ENCODE data around the gene ANKRD18B.
"Not testable (repeated sequence)": the region's sequence is repeated elsewhere in the genome, so short reads cannot be mapped to it uniquely, and the experiment has no call there.

Gene ANKRD18B

GRCh38 chr9:33523397-33524305, at the start of gene ANKRD18B:
Gene ANKRD18B (plus strand): TSS chr9:33524251. CDS start chr9:33524490, 239 bp downstream.
- peak within 1 kb of the TSS; percentile 21 for H3K4me3 ChIP-seq (ENCODE audit: low read length)

GRCh38 chr9:33475357-33475756, 48.7 kb upstream of the ANKRD18B start:
- no peak for TF ChIP-seq ZNF274 (IDR thresholded peaks at IDR 0.05; ENCODE audit: low read depth, low read length)
- no peak overlapping the region for H3K4me3 ChIP-seq (ENCODE audit: low read length)

GRCh38 chr9:33476503-33476902, 47.5 kb upstream of the ANKRD18B start:
- no peak overlapping the region for H3K4me3 ChIP-seq (ENCODE audit: low read length)
- TF ChIP-seq ZNF274 (IDR thresholded peaks at IDR 0.05; ENCODE audit: low read depth, low read length), result no peak

- TF ChIP-seq ZNF274 (IDR thresholded peaks at IDR 0.05; ENCODE audit: low read depth, low read length), result no peak
- no peak overlapping the region for H3K4me3 ChIP-seq (ENCODE audit: low read length)
Measured at GRCh38 chr9:33480106-33480505, 43.9 kb upstream of the ANKRD18B start.

- no peak overlapping the region for H3K4me3 ChIP-seq (ENCODE audit: low read length)
- no peak for TF ChIP-seq ZNF274 (IDR thresholded peaks at IDR 0.05; ENCODE audit: low read depth, low read length)
Measured at GRCh38 chr9:33480976-33481375, 43.1 kb upstream of the ANKRD18B start.

- not testable (repeated sequence) for H3K4me3 ChIP-seq (ENCODE audit: low read length)
Measured at GRCh38 chr9:33485312-33485711, 38.7 kb upstream of the ANKRD18B start.

GRCh38 chr9:33489066-33489465, 35.0 kb upstream of the ANKRD18B start:
- no peak overlapping the region for H3K4me3 ChIP-seq (ENCODE audit: low read length)
- TF ChIP-seq ZNF274 (IDR thresholded peaks at IDR 0.05; ENCODE audit: low read depth, low read length), result no peak

- H3K4me3 ChIP-seq (ENCODE audit: low read length), result not testable (repeated sequence)
Measured at GRCh38 chr9:33493819-33494218, 30.2 kb upstream of the ANKRD18B start.

GRCh38 chr9:33498387-33498786, 25.7 kb upstream of the ANKRD18B start:
- H3K4me3 ChIP-seq (ENCODE audit: low read length), result no peak overlapping the region
- no peak for TF ChIP-seq ZNF274 (IDR thresholded peaks at IDR 0.05; ENCODE audit: low read depth, low read length)

- H3K4me3 ChIP-seq (ENCODE audit: low read length), result no peak overlapping the region
- no peak for TF ChIP-seq ZNF274 (IDR thresholded peaks at IDR 0.05; ENCODE audit: low read depth, low read length)
Measured at GRCh38 chr9:33506626-33507370, 17.3 kb upstream of the ANKRD18B start.

- peak overlapping the region; percentile 53; the same call in 1 of the 2 replicates for H3K4me3 ChIP-seq (ENCODE audit: low read length)
- TF ChIP-seq ZNF274 (IDR thresholded peaks at IDR 0.05; ENCODE audit: low read depth, low read length), result no peak
Measured at GRCh38 chr9:33510262-33511183, 13.5 kb upstream of the ANKRD18B start.

GRCh38 chr9:33511184-33511517, 12.9 kb upstream of the ANKRD18B start:
- H3K4me3 ChIP-seq (ENCODE audit: low read length), result peak overlapping the region; percentile 53; the same call in 1 of the 2 replicates

GRCh38 chr9:33512535-33512934, 11.5 kb upstream of the ANKRD18B start:
- H3K4me3 ChIP-seq (ENCODE audit: low read length), result not testable (repeated sequence)

GRCh38 chr9:33515342-33515995, 8.6 kb upstream of the ANKRD18B start:
- not testable (repeated sequence) for H3K4me3 ChIP-seq (ENCODE audit: low read length)

GRCh38 chr9:33516397-33516796, 7.7 kb upstream of the ANKRD18B start:
- not testable (repeated sequence) for H3K4me3 ChIP-seq (ENCODE audit: low read length)
